Measurements from ENCODE around the gene KLHL34. TPM values are rescaled to one million over a fixed set of nuclear protein-coding genes. Genes with fewer than 3 reads are reported as not detected.

The KLHL34 gene
- total RNA-seq (2014; rRNA removed; shearing (Covaris generic)) = not detected in 2 replicates

GRCh38 chrX:21658152-21658737 lies at the start of gene KLHL34:
Gene KLHL34 (minus strand): TSS chrX:21658330. CDS start chrX:21657788, 542 bp downstream.
- no peak for DNase-seq (ENCODE audit: low read depth in 1 of 2, low spot score in 2 of 2)
- H3K36me3 ChIP-seq = no peaks in the 10 kb centered on the region
- no peak within 1 kb of the TSS for H3K27ac ChIP-seq
- H3K4me1 ChIP-seq (replicated peaks) = no peaks in the 10 kb centered on the region
- no peaks in the 10 kb centered on the region for H3K9me3 ChIP-seq (replicated peaks)
- no peaks in the 10 kb centered on the region for H3K27me3 ChIP-seq (replicated peaks)
- H3K4me3 ChIP-seq = no peak within 1 kb of the TSS

GRCh38 chrX:21705225-21705624 lies 47.1 kb upstream of the KLHL34 start:
- Histone ChIP-seq H3K4me3 (no peak overlapping the region), H3K27me3 (replicated peaks) (no peaks in the 10 kb centered on the region), H3K4me1 (replicated peaks) (no peaks in the 10 kb centered on the region), H3K27ac (no peak overlapping the region), H3K9me3 (replicated peaks) (no peaks in the 10 kb centered on the region), H3K36me3 (no peaks in the 10 kb centered on the region)
- DNase-seq (ENCODE audit: low read depth in 1 of 2, low spot score in 2 of 2) = no peak

- DNase-seq (ENCODE audit: low read depth in 1 of 2, low spot score in 2 of 2) = no peak
- Histone ChIP-seq H3K27ac (no peak overlapping the region), H3K4me3 (no peak overlapping the region), H3K9me3 (replicated peaks) (no peaks in the 10 kb centered on the region), H3K36me3 (no peaks in the 10 kb centered on the region), H3K27me3 (replicated peaks) (no peaks in the 10 kb centered on the region), H3K4me1 (replicated peaks) (no peaks in the 10 kb centered on the region)
Measured at GRCh38 chrX:21702725-21703124, 44.6 kb upstream of the KLHL34 start.

DNA sequence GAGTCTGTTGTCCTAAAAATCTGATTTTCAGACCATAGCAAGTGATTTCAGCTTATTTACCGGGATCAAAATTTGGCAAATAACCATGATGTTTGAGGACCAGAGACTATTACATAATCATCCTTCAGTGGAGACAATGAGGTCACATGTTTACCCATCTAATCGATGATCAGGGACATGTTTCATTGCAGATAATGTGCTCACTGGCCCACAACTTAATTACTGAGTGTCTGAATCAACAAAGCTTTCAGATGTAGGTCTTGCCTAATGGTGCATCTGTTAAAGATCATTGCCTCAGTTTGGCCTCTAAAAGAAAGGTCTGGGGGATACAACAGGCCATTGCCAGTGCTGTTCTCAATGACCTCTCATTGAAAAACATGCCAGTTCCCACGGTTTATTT lies 42.8 kb upstream of the KLHL34 start:
- Histone ChIP-seq H3K36me3 (no peaks in the 10 kb centered on the region), H3K27ac (no peak overlapping the region), H3K4me3 (no peak overlapping the region), H3K9me3 (replicated peaks) (no peaks in the 10 kb centered on the region), H3K27me3 (replicated peaks) (no peaks in the 10 kb centered on the region), H3K4me1 (replicated peaks) (no peaks in the 10 kb centered on the region)
- no peak for DNase-seq (ENCODE audit: low read depth in 1 of 2, low spot score in 2 of 2)

GRCh38 chrX:21700275-21700674 lies 42.1 kb upstream of the KLHL34 start:
- Histone ChIP-seq H3K4me1 (replicated peaks) (no peaks in the 10 kb centered on the region), H3K36me3 (no peaks in the 10 kb centered on the region), H3K27ac (no peak overlapping the region), H3K4me3 (no peak overlapping the region), H3K9me3 (replicated peaks) (no peaks in the 10 kb centered on the region), H3K27me3 (replicated peaks) (no peaks in the 10 kb centered on the region)
- no peak for DNase-seq (ENCODE audit: low read depth in 1 of 2, low spot score in 2 of 2)

DNA sequence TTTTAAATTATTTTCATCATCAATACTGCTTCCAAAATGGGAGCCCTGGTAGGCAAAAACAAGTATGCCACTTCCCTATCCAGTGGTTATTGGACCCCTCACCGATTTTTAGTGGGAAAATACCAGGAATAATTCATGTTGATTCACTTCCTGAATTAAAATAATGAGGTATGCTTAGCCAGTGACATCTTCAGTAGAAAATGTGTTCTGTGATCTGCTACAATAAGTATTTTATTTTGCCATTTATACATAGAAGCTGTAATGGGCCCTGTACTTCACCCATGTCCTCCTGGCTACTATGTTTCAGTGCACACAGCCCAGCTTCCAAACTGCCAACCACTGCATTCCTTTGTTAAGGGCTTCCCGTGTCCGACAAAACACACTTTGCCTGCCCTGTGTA lies 41.0 kb upstream of the KLHL34 start:
- no peaks in the 10 kb centered on the region for H3K4me1 ChIP-seq (replicated peaks)
- DNase-seq (ENCODE audit: low read depth in 1 of 2, low spot score in 2 of 2) = no peak
- H3K9me3 ChIP-seq (replicated peaks) = no peaks in the 10 kb centered on the region
- H3K27me3 ChIP-seq (replicated peaks) = no peaks in the 10 kb centered on the region
- no peaks in the 10 kb centered on the region for H3K36me3 ChIP-seq
- no peak overlapping the region for H3K4me3 ChIP-seq
- H3K27ac ChIP-seq = no peak overlapping the region

DNA sequence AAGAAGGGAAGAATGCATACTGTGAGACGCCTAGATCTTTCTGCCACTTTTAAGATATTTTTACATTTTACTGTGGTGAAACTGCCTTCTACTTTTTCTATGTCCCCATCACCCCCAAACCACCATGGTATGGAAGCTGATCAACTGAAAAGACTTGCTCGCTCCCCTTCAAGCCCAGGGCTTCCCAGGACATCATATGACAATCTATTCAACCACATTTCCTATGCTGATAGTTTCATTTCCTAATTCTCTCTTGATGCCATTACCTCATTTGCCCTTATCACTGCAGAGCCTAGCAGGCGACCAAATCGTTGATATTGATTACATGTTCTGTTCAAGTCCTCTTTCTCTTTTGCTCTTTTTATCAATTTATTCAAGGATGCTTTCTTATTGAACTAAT lies 40.1 kb upstream of the KLHL34 start:
- no peaks in the 10 kb centered on the region for H3K9me3 ChIP-seq (replicated peaks)
- no peak for DNase-seq (ENCODE audit: low read depth in 1 of 2, low spot score in 2 of 2)
- no peaks in the 10 kb centered on the region for H3K36me3 ChIP-seq
- H3K4me3 ChIP-seq = no peak overlapping the region
- no peak overlapping the region for H3K27ac ChIP-seq
- H3K4me1 ChIP-seq (replicated peaks) = no peaks in the 10 kb centered on the region
- H3K27me3 ChIP-seq (replicated peaks) = no peaks in the 10 kb centered on the region

DNA sequence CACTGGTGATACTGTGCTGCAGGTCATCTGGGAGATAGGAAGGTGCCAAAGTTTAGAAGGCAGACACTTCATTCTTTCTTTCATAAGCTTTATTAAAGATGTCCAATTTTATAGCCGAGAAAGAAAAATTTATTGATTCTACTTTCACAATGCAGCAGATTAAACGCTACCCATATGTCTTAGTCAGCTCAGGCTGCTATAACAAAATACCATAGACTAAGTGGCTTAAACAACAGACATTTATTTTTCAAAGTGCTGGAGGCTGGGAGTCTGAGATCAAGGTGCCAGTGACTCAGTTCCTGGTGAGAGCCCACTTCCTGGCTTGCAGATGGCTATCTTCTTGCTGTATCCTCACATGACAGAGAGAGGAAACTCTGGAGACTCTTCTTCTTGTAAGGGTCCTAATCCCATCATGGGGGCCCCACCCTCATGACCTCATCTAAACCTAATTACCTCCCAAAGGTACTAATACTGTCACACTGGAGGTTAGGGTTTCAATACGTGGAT lies 33.4 kb upstream of the KLHL34 start:
- Histone ChIP-seq H3K36me3 (no peaks in the 10 kb centered on the region), H3K27me3 (replicated peaks) (no peaks in the 10 kb centered on the region), H3K9me3 (replicated peaks) (no peaks in the 10 kb centered on the region), H3K4me1 (replicated peaks) (no peaks in the 10 kb centered on the region), H3K27ac (no peak overlapping the region), H3K4me3 (no peak overlapping the region)
- no peak for DNase-seq (ENCODE audit: low read depth in 1 of 2, low spot score in 2 of 2)

GRCh38 chrX:21683941-21684340 lies 25.8 kb upstream of the KLHL34 start:
- Histone ChIP-seq H3K4me3 (no peak overlapping the region), H3K9me3 (replicated peaks) (no peaks in the 10 kb centered on the region), H3K4me1 (replicated peaks) (no peaks in the 10 kb centered on the region), H3K27ac (no peak overlapping the region), H3K36me3 (no peaks in the 10 kb centered on the region), H3K27me3 (replicated peaks) (no peaks in the 10 kb centered on the region)
- DNase-seq (ENCODE audit: low read depth in 1 of 2, low spot score in 2 of 2) = no peak

GRCh38 chrX:21678048-21678612 lies 20.0 kb upstream of the KLHL34 start:
- DNase-seq (ENCODE audit: low read depth in 1 of 2, low spot score in 2 of 2) = no peak
- Histone ChIP-seq H3K4me3 (no peak overlapping the region), H3K36me3 (no peaks in the 10 kb centered on the region), H3K9me3 (replicated peaks) (no peaks in the 10 kb centered on the region), H3K27ac (no peak overlapping the region), H3K27me3 (replicated peaks) (no peaks in the 10 kb centered on the region), H3K4me1 (replicated peaks) (no peaks in the 10 kb centered on the region)

DNA sequence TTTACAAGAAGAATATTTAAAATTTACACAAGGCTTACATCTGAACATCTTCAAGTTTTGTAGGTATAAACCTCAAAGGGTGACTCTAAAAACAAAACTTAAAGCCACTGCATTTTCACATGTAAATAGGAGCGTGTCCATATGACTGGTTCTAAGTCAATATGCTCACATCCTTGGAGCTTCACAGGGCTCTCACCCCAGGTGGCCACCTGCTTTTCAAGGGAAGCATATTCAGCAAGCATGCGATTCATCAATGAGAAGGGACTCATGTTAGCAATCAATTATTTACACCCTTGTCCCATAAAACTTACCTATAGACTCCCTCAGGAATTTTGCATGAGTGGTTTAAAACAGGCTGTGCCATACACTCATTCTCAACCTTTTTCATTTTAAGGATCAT lies 17.8 kb upstream of the KLHL34 start:
- Histone ChIP-seq H3K36me3 (no peaks in the 10 kb centered on the region), H3K27me3 (replicated peaks) (no peaks in the 10 kb centered on the region)

GRCh38 chrX:21674430-21675186 lies 16.5 kb upstream of the KLHL34 start:
- H3K36me3 ChIP-seq = no peaks in the 10 kb centered on the region
- H3K27ac ChIP-seq = no peak overlapping the region
- H3K27me3 ChIP-seq (replicated peaks) = no peaks in the 10 kb centered on the region
- H3K9me3 ChIP-seq (replicated peaks) = no peaks in the 10 kb centered on the region
- no peak for DNase-seq (ENCODE audit: low read depth in 1 of 2, low spot score in 2 of 2)
- no peaks in the 10 kb centered on the region for H3K4me1 ChIP-seq (replicated peaks)
- no peak overlapping the region for H3K4me3 ChIP-seq

More for the DNA sequence above, 17.8 kb upstream of the KLHL34 start:
- Histone ChIP-seq H3K4me3 (no peak overlapping the region), H3K9me3 (replicated peaks) (no peaks in the 10 kb centered on the region), H3K27ac (no peak overlapping the region), H3K4me1 (replicated peaks) (no peaks in the 10 kb centered on the region)
- DNase-seq (ENCODE audit: low read depth in 1 of 2, low spot score in 2 of 2) = no peak

GRCh38 chrX:21666679-21667078 lies 8.5 kb upstream of the KLHL34 start:
- H3K36me3 ChIP-seq = no peaks in the 10 kb centered on the region
- no peaks in the 10 kb centered on the region for H3K4me1 ChIP-seq (replicated peaks)
- H3K27me3 ChIP-seq (replicated peaks) = no peaks in the 10 kb centered on the region
- H3K27ac ChIP-seq = no peak overlapping the region
- DNase-seq (ENCODE audit: low read depth in 1 of 2, low spot score in 2 of 2) = no peak
- H3K9me3 ChIP-seq (replicated peaks) = no peaks in the 10 kb centered on the region
- no peak overlapping the region for H3K4me3 ChIP-seq

DNA sequence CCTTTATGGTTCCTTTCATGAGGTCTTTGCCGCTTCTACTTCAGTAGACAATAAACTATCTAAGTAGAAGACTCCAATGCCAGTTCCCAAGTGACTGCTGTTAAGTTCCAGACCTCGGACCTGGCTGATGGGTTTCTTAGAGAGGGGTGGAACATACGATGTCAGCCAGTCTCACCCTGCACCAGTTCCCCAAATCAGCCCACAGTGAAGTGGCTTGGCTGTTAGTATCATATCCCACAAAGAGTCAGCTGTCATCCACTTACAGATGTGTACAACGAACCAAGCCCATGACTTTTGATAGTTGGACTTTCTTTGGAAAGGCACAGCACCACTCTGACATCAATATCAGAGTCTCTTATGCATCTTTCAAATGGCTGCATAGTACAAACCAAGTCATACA lies 8.1 kb upstream of the KLHL34 start:
- Histone ChIP-seq H3K9me3 (replicated peaks) (no peaks in the 10 kb centered on the region), H3K27ac (no peak overlapping the region), H3K36me3 (no peaks in the 10 kb centered on the region), H3K27me3 (replicated peaks) (no peaks in the 10 kb centered on the region), H3K4me1 (replicated peaks) (no peaks in the 10 kb centered on the region), H3K4me3 (no peak overlapping the region)
- no peak for DNase-seq (ENCODE audit: low read depth in 1 of 2, low spot score in 2 of 2)

Measured in SJSA1 (cell line).